SK-N-DZ (cell line): ENCODE data around the gene PTGR2. TPM values are rescaled to one million over a fixed set of nuclear protein-coding genes. Genes with fewer than 3 reads are reported as not detected.
A peak's percentile ranks its signal among the peaks of the same experiment; 100 is the strongest.
"Not testable (repeated sequence)": the region's sequence is repeated elsewhere in the genome, so short reads cannot be mapped to it uniquely, and the experiment has no call there.

Source experiments
- DNase-seq: peaks from one replicate; pipeline ENCODE4 v3.0.0-alpha.2; 2015; ENCODE audit warnings: low spot score
- polyA plus RNA-seq, 2 experiments: library from polyadenylated mRNA; depleted of rRNA; stranded (reverse); fragments of >200 nt; gene quantifications; 2 replicates each; pipeline ENCODE4 v1.2.3, GENCODE V29; 2014

The PTGR2 gene
- polyA plus RNA-seq (2014; cell fraction: cytosol; rRNA removed), result 4.6 and 14.3 TPM in 2 replicates
- polyA plus RNA-seq (2014; cell fraction: nucleus; rRNA removed), result 6.9 and 7.2 TPM in 2 replicates

- peak; percentile 95 for DNase-seq
These were observed at the start of gene PTGR2 for GRCh38 chr14:73851567-73852382. PTGR2 (plus strand) TSS chr14:73851831; CDS start chr14:73858863, 7,032 bp downstream.

DNA sequence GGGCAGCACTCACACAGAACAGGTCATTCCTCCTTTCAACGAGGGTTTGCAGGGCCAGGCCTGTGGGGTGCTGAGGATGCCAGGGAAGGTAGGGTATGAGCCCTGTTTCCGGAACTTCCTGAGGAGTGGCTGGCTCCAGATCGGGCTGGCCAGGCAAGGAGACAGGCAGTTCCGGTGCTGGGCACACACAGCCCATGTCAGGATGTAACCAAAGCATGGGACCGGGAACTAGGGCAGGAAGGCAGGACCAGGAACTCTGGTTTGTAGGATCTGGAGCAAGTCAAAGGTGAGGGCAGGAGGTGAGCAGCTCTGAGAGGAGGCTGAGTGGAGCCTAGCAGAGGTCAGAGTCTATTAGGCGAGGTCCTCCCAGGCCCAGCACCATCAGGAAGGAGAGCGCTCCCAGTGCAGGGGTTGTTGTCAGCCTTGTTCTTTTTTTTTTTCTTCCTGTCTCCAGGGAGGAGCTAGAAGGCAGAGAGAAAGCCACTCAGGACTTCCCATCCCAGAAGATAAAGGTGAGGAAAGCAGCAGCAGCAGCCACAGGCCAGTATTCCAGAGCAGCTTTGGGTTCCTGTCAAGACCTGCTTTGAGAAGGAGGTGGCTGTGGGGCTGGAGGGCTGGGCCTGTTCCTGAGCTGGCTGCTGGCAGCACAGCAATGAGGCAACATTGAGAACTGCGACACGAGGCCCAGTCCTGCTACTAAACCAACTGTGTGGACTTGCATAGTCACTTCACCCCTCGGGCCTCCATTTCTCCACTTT lies 49.0 kb upstream of the PTGR2 start:
- no peak for DNase-seq

- DNase-seq, result no peak
These were observed 47.0 kb upstream of the PTGR2 start for GRCh38 chr14:73804636-73805035.

DNA sequence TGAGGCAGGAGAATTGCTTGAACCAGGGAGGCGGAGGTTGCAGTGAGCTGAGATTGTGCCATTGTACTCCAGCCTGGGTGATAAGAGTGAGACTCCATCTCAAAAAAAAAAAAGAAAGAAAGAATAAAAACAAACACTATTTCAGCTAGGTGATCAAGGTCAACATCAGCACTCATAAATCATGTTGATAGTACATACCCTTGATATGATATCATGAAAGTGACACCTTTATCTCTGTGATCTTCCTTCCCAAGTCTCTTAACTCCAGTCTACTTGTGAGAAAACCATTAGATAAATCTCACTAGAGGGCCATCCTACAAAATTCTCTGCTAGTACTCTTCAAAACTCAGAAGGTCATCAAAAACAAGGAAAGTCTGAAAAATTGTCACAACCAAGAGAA lies 44.2 kb upstream of the PTGR2 start:
- DNase-seq, result no peak

- DNase-seq, result no peak
These were observed 42.2 kb upstream of the PTGR2 start for GRCh38 chr14:73809391-73809790.

- DNase-seq, result no peak
These were observed 41.0 kb upstream of the PTGR2 start for GRCh38 chr14:73810478-73811163.

DNA sequence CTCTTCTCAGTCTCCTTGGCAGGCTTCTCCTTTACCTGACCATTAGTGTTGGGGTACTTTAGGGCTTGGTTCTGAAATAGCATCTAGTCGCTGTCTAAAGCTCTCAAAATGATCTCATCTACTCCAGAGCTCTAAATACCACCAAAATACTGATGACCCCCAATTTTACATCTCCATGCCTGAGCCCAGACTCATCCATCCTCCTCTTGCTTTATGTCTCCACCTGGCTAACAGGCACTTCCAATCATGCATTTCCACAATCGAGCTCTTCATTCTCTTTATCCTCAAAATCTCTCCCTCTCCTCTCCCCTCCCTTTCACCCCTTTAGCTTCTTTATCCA lies 40.5 kb upstream of the PTGR2 start:
- DNase-seq, result no peak

GRCh38 chr14:73814153-73814552 lies 37.5 kb upstream of the PTGR2 start:
- DNase-seq, result no peak

DNA sequence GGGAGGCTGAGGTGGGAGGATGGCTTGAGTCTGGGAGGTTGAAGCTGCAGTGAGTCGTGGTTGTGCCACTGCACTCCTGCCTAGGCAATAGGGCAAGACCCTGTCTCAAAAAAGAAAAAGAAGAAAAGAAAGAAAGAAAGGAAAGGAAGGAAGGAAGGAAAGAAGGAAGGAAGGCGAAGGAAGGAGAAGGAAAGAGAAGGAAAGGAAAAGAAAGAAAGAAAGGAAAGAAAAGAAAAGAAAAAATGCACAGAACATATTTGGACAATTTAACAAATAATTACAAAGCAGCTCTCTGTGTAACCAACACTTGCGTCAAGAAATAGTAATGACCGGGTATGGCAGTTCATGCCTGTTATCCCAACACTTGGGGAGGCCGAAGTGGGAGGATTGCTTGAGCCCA lies 35.8 kb upstream of the PTGR2 start:
- DNase-seq, result no peak

- DNase-seq, result no peak
These were observed 35.2 kb upstream of the PTGR2 start for GRCh38 chr14:73816393-73816816.

GRCh38 chr14:73817020-73817655 lies 34.5 kb upstream of the PTGR2 start:
- DNase-seq, result no peak

DNA sequence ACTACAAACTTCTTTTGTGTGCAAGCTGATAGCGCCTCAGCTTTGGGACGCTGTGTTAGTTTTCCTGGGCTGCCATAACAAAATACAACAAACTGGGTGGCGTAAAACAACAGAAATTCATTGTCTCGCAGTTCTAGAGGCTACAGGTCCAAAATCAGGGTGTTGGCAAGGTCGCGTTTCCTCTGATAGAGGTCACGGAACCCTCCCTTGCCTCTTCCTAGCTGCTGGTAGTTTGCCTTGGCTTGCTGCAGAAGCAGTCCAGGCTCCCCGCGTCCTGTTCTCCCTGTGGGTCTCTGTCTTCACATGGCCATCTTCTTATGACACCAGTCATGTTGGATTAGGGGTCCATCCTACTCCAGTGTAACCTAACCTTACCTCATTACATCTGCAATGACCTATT lies 32.8 kb upstream of the PTGR2 start:
- DNase-seq, result no peak

- no peak for DNase-seq
These were observed 31.0 kb upstream of the PTGR2 start for GRCh38 chr14:73820631-73821030.

DNA sequence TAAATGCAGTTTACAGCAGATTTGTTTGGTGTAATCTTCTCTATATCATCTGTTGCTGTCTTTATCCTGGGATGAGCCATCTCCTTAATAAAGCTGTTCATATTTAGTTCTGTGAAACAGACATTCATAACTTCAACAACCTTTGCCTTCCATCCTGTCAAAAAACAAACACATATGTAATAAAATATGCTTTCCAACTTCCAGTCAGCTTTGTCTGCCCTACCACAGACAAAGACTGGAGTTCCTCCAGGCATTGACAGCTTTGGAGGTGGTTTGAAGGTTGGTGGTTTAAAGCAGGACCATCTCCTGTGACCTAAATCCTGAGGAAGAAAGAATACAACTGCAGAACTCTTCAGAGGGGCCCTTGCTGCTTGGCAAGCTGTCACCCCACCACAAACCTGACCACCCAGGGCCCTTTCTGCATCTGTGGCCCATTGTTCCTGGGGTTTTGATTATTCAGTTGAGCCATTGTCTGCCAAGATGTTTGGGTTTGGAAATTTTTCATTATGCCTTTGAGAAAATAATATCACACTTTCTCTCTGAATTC lies 28.2 kb upstream of the PTGR2 start:
- DNase-seq, result no peak

DNA sequence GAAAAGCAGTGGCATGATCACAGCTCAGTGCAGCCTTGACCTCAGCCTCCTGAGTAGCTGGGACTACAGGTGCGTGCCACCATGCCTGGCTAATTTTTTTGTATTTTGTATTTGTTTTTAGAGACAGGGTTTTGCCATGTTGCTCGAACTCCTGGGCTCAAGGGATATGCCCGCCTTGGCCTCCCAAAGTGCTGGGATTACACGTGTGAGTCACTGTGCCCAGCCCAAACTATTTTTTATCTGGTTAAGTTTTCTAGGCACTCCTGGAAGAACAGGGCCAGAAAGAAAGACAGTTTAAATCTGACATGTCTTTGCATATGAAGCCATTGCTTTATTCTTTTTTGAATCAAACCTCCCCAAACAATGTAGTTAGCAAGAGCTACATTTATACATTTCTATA lies 27.5 kb upstream of the PTGR2 start:
- no peak for DNase-seq

GRCh38 chr14:73824536-73824935 lies 27.1 kb upstream of the PTGR2 start:
- no peak for DNase-seq

DNA sequence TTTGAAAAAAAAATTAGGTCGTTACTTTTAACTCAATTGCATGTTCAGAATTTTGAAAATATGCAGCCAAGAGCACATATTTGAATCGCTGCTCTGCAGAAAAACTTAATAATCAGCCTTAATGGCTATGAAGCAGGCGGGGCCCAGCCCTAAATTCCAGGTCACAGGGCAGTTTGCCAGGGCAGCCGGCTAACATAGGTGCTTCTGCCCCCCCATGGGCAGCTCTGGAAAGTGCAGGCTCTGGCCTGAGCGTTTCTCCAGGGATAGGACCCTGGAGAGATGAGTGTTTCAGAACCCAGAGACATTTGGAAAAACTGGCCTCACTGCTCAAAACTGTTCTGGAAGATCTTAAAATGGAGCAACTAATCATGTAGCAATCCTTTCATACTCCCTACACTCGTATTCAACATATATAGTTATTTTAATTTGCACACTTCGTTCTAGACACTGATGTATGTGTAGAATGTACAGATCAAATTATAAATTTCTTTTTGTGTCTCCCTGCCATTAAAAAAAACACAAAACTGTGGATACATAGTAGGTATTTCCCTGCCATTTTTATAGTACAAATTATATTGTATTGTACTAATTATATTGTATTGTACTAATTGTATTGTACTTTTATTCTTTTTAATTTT lies 26.0 kb upstream of the PTGR2 start:
- peak; percentile 70 for DNase-seq

GRCh38 chr14:73827190-73827589 lies 24.4 kb upstream of the PTGR2 start:
- DNase-seq, result not testable (repeated sequence)

DNA sequence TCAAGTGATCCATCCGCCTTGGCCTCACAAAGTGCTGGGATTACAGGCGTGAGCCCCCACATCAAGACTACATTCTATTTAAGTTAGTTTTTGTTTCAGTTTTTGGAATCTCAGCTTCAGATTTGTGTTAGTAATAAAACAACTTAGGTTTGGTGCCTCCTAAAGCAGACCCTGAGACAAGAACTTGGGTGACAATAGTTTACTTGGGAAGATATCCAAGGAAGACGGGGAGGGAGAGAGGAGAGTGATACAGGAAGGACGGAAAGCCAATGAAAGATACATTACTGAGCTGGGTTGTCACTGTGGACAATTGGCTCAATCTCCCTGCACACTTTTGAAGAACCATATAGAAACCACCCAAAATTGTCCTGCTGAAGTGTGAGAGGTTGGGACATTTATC lies 22.6 kb upstream of the PTGR2 start:
- DNase-seq, result no peak

DNA sequence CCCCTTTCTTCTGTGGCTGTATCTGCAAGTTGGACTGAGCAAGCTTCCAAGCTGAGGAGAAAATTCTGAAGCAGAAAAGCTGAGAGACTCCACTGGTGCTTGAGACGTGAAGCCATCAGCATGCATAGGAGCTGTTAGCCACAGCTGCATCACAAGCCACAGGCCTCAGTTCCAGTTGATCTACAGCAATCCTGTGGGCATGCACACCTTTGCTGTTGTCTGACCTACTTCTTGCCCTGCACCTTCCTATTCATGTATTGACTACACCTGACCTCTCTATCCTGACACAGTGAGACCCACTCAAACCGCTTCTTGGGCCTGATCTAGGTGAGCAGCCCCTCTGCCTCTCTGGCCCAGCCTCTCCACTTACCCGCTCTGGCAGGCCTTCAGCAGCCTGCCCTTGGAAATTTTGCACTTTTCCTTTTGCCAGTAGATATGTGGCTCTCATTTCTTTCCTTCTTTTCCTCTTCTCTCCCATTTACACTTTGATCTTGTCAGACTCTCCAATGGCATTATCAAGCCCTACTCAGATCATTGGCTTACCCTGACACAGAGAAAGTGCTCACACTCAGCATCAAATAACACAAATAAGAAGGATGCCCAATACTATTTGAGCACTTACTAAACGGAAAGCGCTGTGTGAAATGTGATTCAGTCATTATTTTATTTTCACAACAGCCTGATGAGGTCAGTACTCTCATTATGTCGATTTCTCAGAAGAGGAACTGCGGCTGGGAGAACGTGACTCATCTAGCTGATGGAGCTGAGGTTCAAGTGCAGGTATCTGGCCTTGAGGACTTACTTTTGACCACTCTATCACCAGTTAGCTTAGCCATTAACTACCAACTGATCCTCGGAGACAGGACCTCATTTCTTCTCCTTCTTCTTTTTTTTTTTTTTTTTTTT lies 21.9 kb upstream of the PTGR2 start:
- no peak for DNase-seq
